ENCODE data around the gene CHAF1B.

Gene CHAF1B

GRCh38 chr21:36459098-36459497 lies 73.9 kb downstream of the CHAF1B start:
- peaks cover 3 to 8% of the 10 kb centered on the region in 2 donors for H3K4me1 ChIP-seq (ENCODE audit: control insufficient read depth in 2 of 2, insufficient read depth in 2 of 2, low read length in 2 of 2)
- H3K27me3 ChIP-seq (ENCODE audit: control insufficient read depth in 2 of 2, insufficient read depth in 2 of 2, low read length in 2 of 2) = no peaks in the 10 kb centered on the region
- no peaks in the 10 kb centered on the region for H3K9me3 ChIP-seq (ENCODE audit: control insufficient read depth in 2 of 2, low read length in 2 of 2)
- no peak overlapping the region for H3K4me3 ChIP-seq (ENCODE audit: low read length in 2 of 2)
- no peak overlapping the region for H3K9ac ChIP-seq (ENCODE audit: low read depth in 1 of 2, low read length in 2 of 2)
- H3K27ac ChIP-seq (ENCODE audit: low read depth in 2 of 2, low read length in 2 of 2) = no peak overlapping the region
- H3K36me3 ChIP-seq (ENCODE audit: control insufficient read depth in 2 of 2, insufficient read depth in 2 of 2, low read length in 2 of 2) = no peaks in the 10 kb centered on the region

GRCh38 chr21:36460866-36461265 lies 75.7 kb downstream of the CHAF1B start:
- Histone ChIP-seq H3K27ac (ENCODE audit: low read depth in 2 of 2, low read length in 2 of 2) (no peak overlapping the region), H3K27me3 (ENCODE audit: control insufficient read depth in 2 of 2, insufficient read depth in 2 of 2, low read length in 2 of 2) (no peaks in the 10 kb centered on the region), H3K36me3 (ENCODE audit: control insufficient read depth in 2 of 2, insufficient read depth in 2 of 2, low read length in 2 of 2) (no peaks in the 10 kb centered on the region), H3K9me3 (ENCODE audit: control insufficient read depth in 2 of 2, low read length in 2 of 2) (no peaks in the 10 kb centered on the region), H3K4me3 (ENCODE audit: low read length in 2 of 2) (no peak overlapping the region), H3K4me1 (ENCODE audit: control insufficient read depth in 2 of 2, insufficient read depth in 2 of 2, low read length in 2 of 2) (peaks cover 3 to 8% of the 10 kb centered on the region in 2 donors), H3K9ac (ENCODE audit: low read depth in 1 of 2, low read length in 2 of 2) (no peak overlapping the region)

- Histone ChIP-seq H3K9me3 (ENCODE audit: control insufficient read depth in 2 of 2, low read length in 2 of 2) (no peaks in the 10 kb centered on the region), H3K27me3 (ENCODE audit: control insufficient read depth in 2 of 2, insufficient read depth in 2 of 2, low read length in 2 of 2) (no peaks in the 10 kb centered on the region), H3K4me1 (ENCODE audit: control insufficient read depth in 2 of 2, insufficient read depth in 2 of 2, low read length in 2 of 2) (peaks cover 3 to 8% of the 10 kb centered on the region in 2 donors), H3K9ac (ENCODE audit: low read depth in 1 of 2, low read length in 2 of 2) (no peak overlapping the region), H3K36me3 (ENCODE audit: control insufficient read depth in 2 of 2, insufficient read depth in 2 of 2, low read length in 2 of 2) (no peaks in the 10 kb centered on the region), H3K27ac (ENCODE audit: low read depth in 2 of 2, low read length in 2 of 2) (no peak overlapping the region), H3K4me3 (ENCODE audit: low read length in 2 of 2) (peak overlapping the region in 1 of 2 donors; percentile 26)
Measured at GRCh38 chr21:36461277-36461917, 76.2 kb downstream of the CHAF1B start.

GRCh38 chr21:36461918-36462486 lies 76.8 kb downstream of the CHAF1B start:
- Histone ChIP-seq H3K9ac (ENCODE audit: low read depth in 1 of 2, low read length in 2 of 2) (no peak overlapping the region), H3K4me1 (ENCODE audit: control insufficient read depth in 2 of 2, insufficient read depth in 2 of 2, low read length in 2 of 2) (peaks cover 3 to 8% of the 10 kb centered on the region in 2 donors), H3K4me3 (ENCODE audit: low read length in 2 of 2) (peak overlapping the region in 1 of 2 donors; percentile 26), H3K36me3 (ENCODE audit: control insufficient read depth in 2 of 2, insufficient read depth in 2 of 2, low read length in 2 of 2) (no peaks in the 10 kb centered on the region), H3K27ac (ENCODE audit: low read depth in 2 of 2, low read length in 2 of 2) (no peak overlapping the region), H3K27me3 (ENCODE audit: control insufficient read depth in 2 of 2, insufficient read depth in 2 of 2, low read length in 2 of 2) (no peaks in the 10 kb centered on the region), H3K9me3 (ENCODE audit: control insufficient read depth in 2 of 2, low read length in 2 of 2) (no peaks in the 10 kb centered on the region)

- no peaks in the 10 kb centered on the region for H3K36me3 ChIP-seq (ENCODE audit: control insufficient read depth in 2 of 2, insufficient read depth in 2 of 2, low read length in 2 of 2)
- H3K27ac ChIP-seq (ENCODE audit: low read depth in 2 of 2, low read length in 2 of 2) = no peak overlapping the region
- no peak overlapping the region for H3K4me3 ChIP-seq (ENCODE audit: low read length in 2 of 2)
- peaks cover 3 to 8% of the 10 kb centered on the region in 2 donors for H3K4me1 ChIP-seq (ENCODE audit: control insufficient read depth in 2 of 2, insufficient read depth in 2 of 2, low read length in 2 of 2)
- H3K9me3 ChIP-seq (ENCODE audit: control insufficient read depth in 2 of 2, low read length in 2 of 2) = no peaks in the 10 kb centered on the region
- H3K9ac ChIP-seq (ENCODE audit: low read depth in 1 of 2, low read length in 2 of 2) = no peak overlapping the region
- H3K27me3 ChIP-seq (ENCODE audit: control insufficient read depth in 2 of 2, insufficient read depth in 2 of 2, low read length in 2 of 2) = no peaks in the 10 kb centered on the region
Measured at GRCh38 chr21:36463204-36463603, 78.0 kb downstream of the CHAF1B start.

- Histone ChIP-seq H3K4me3 (ENCODE audit: low read length in 2 of 2) (no peak overlapping the region), H3K9ac (ENCODE audit: low read depth in 1 of 2, low read length in 2 of 2) (no peak overlapping the region), H3K36me3 (ENCODE audit: control insufficient read depth in 2 of 2, insufficient read depth in 2 of 2, low read length in 2 of 2) (no peaks in the 10 kb centered on the region), H3K27ac (ENCODE audit: low read depth in 2 of 2, low read length in 2 of 2) (no peak overlapping the region), H3K27me3 (ENCODE audit: control insufficient read depth in 2 of 2, insufficient read depth in 2 of 2, low read length in 2 of 2) (no peaks in the 10 kb centered on the region), H3K9me3 (ENCODE audit: control insufficient read depth in 2 of 2, low read length in 2 of 2) (no peaks in the 10 kb centered on the region), H3K4me1 (ENCODE audit: control insufficient read depth in 2 of 2, insufficient read depth in 2 of 2, low read length in 2 of 2) (peaks cover 3 to 8% of the 10 kb centered on the region in 2 donors)
Measured at GRCh38 chr21:36463991-36464390, 78.8 kb downstream of the CHAF1B start.

- Histone ChIP-seq H3K4me1 (ENCODE audit: control insufficient read depth in 2 of 2, insufficient read depth in 2 of 2, low read length in 2 of 2) (peaks cover 3 to 8% of the 10 kb centered on the region in 2 donors), H3K9me3 (ENCODE audit: control insufficient read depth in 2 of 2, low read length in 2 of 2) (no peaks in the 10 kb centered on the region), H3K9ac (ENCODE audit: low read depth in 1 of 2, low read length in 2 of 2) (no peak overlapping the region), H3K36me3 (ENCODE audit: control insufficient read depth in 2 of 2, insufficient read depth in 2 of 2, low read length in 2 of 2) (no peaks in the 10 kb centered on the region), H3K27ac (ENCODE audit: low read depth in 2 of 2, low read length in 2 of 2) (no peak overlapping the region), H3K27me3 (ENCODE audit: control insufficient read depth in 2 of 2, insufficient read depth in 2 of 2, low read length in 2 of 2) (no peaks in the 10 kb centered on the region), H3K4me3 (ENCODE audit: low read length in 2 of 2) (no peak overlapping the region)
Measured at GRCh38 chr21:36464590-36464989, 79.4 kb downstream of the CHAF1B start.

- no peak overlapping the region for H3K4me3 ChIP-seq (ENCODE audit: low read length in 2 of 2)
- H3K27ac ChIP-seq (ENCODE audit: low read depth in 2 of 2, low read length in 2 of 2) = no peak overlapping the region
- H3K4me1 ChIP-seq (ENCODE audit: control insufficient read depth in 2 of 2, insufficient read depth in 2 of 2, low read length in 2 of 2) = peaks cover 3 to 8% of the 10 kb centered on the region in 2 donors
- no peaks in the 10 kb centered on the region for H3K9me3 ChIP-seq (ENCODE audit: control insufficient read depth in 2 of 2, low read length in 2 of 2)
- no peak overlapping the region for H3K9ac ChIP-seq (ENCODE audit: low read depth in 1 of 2, low read length in 2 of 2)
- no peaks in the 10 kb centered on the region for H3K36me3 ChIP-seq (ENCODE audit: control insufficient read depth in 2 of 2, insufficient read depth in 2 of 2, low read length in 2 of 2)
- H3K27me3 ChIP-seq (ENCODE audit: control insufficient read depth in 2 of 2, insufficient read depth in 2 of 2, low read length in 2 of 2) = no peaks in the 10 kb centered on the region
Measured at GRCh38 chr21:36465478-36465877, 80.3 kb downstream of the CHAF1B start.

GRCh38 chr21:36466061-36466511 lies 80.9 kb downstream of the CHAF1B start:
- H3K4me1 ChIP-seq (ENCODE audit: control insufficient read depth in 2 of 2, insufficient read depth in 2 of 2, low read length in 2 of 2) = peaks cover 3 to 8% of the 10 kb centered on the region in 2 donors
- no peak overlapping the region for H3K9ac ChIP-seq (ENCODE audit: low read depth in 1 of 2, low read length in 2 of 2)
- H3K27ac ChIP-seq (ENCODE audit: low read depth in 2 of 2, low read length in 2 of 2) = no peak overlapping the region

More at GRCh38 chr21:36466061-36466511, 80.9 kb downstream of the CHAF1B start:
- no peaks in the 10 kb centered on the region for H3K36me3 ChIP-seq (ENCODE audit: control insufficient read depth in 2 of 2, insufficient read depth in 2 of 2, low read length in 2 of 2)
- no peaks in the 10 kb centered on the region for H3K27me3 ChIP-seq (ENCODE audit: control insufficient read depth in 2 of 2, insufficient read depth in 2 of 2, low read length in 2 of 2)
- H3K9me3 ChIP-seq (ENCODE audit: control insufficient read depth in 2 of 2, low read length in 2 of 2) = no peaks in the 10 kb centered on the region
- no peak overlapping the region for H3K4me3 ChIP-seq (ENCODE audit: low read length in 2 of 2)
